DOHH2 (cell line): Measurements from ENCODE around the gene OLFM2.
"Not testable (repeated sequence)": the region's sequence is repeated elsewhere in the genome, so short reads cannot be mapped to it uniquely, and the experiment has no call there.

Experiments used
- H3F3A ChIP-seq: fragments of 200-600 bp; sonication (generic), shearing (Covaris generic); 2 replicates; pipeline ENCODE4 v1.6.0; 2016; ENCODE audit warnings: antibody characterized with exemption, mild to moderate bottlenecking; ENCODE audit not compliant: control insufficient read depth, insufficient read depth
- H3K27ac ChIP-seq: fragments of 200-600 bp; sonication (generic); 2 replicates; pipeline ENCODE4 v1.5.1; 2014; ENCODE audit warnings: low read depth, mild to moderate bottlenecking, low read length, moderate library complexity
- H3K27me3 ChIP-seq: fragments of 200-600 bp; sonication (generic); 2 replicates; pipeline ENCODE4 v1.6.1; 2014; ENCODE audit warnings: mild to moderate bottlenecking, low read length, mixed read lengths; ENCODE audit not compliant: control insufficient read depth
- H3K36me3 ChIP-seq: fragments of 200-600 bp; sonication (generic); 2 replicates; pipeline ENCODE4 v1.6.1; 2014; ENCODE audit warnings: mild to moderate bottlenecking, low read length, moderate library complexity, mixed read lengths; ENCODE audit not compliant: control insufficient read depth
- H3K4me1 ChIP-seq: fragments of 200-600 bp; sonication (generic); 2 replicates; pipeline ENCODE4 v1.6.1; 2014; ENCODE audit warnings: mild to moderate bottlenecking, low read length, mixed read lengths; ENCODE audit not compliant: control insufficient read depth
- H3K4me2 ChIP-seq: fragments of 200-600 bp; sonication (generic); 2 replicates; pipeline ENCODE4 v1.6.0; 2014; ENCODE audit warnings: mild to moderate bottlenecking, low read length, moderate library complexity
- H3K4me3 ChIP-seq: fragments of 200-600 bp; sonication (generic); 2 replicates; pipeline ENCODE4 v1.5.1; 2014; ENCODE audit warnings: mild to moderate bottlenecking, low read length, mixed read lengths
- H3K79me2 ChIP-seq: fragments of 200-600 bp; sonication (generic); 2 replicates; pipeline ENCODE4 v1.6.1; 2014; ENCODE audit warnings: mild to moderate bottlenecking, low read length, mixed read lengths; ENCODE audit not compliant: control insufficient read depth
- H3K9me2 ChIP-seq: fragments of 200-600 bp; sonication (generic); replicated peaks from 2 replicates; pipeline ENCODE4 v1.6.1; 2014; ENCODE audit warnings: mild to moderate bottlenecking, low read length, mixed read lengths; ENCODE audit not compliant: control insufficient read depth
- H3K9me3 ChIP-seq: fragments of 200-600 bp; sonication (generic); 2 replicates; pipeline ENCODE4 v1.6.1; 2014; ENCODE audit warnings: antibody characterized with exemption, low read length, mixed read lengths; ENCODE audit not compliant: control insufficient read depth, insufficient read depth
- H4K20me1 ChIP-seq: fragments of 200-600 bp; sonication (generic); 2 replicates; pipeline ENCODE4 v1.6.0; 2014; ENCODE audit warnings: low read depth, mild to moderate bottlenecking, antibody characterized with exemption, low read length, moderate library complexity; ENCODE audit not compliant: control insufficient read depth, insufficient read depth
- EZH2phosphoT487 ChIP-seq: fragments of 200-600 bp; sonication (generic); IDR thresholded peaks from 2 replicates; pipeline ENCODE4 v1.6.1; 2017; ENCODE audit warnings: borderline replicate concordance, mild to moderate bottlenecking, antibody characterized with exemption, low read length, moderate library complexity, mixed read lengths
- TF ChIP-seq, protein P1 (sequence below): fragments of 200-600 bp; sonication (generic); IDR thresholded peaks from one replicate; pipeline ENCODE4 v1.5.1; 2014; ENCODE audit warnings: antibody characterized with exemption, mild to moderate bottlenecking, low read depth, low read length; ENCODE audit not compliant: poor library complexity, severe bottlenecking

The OLFM2 gene

DNA sequence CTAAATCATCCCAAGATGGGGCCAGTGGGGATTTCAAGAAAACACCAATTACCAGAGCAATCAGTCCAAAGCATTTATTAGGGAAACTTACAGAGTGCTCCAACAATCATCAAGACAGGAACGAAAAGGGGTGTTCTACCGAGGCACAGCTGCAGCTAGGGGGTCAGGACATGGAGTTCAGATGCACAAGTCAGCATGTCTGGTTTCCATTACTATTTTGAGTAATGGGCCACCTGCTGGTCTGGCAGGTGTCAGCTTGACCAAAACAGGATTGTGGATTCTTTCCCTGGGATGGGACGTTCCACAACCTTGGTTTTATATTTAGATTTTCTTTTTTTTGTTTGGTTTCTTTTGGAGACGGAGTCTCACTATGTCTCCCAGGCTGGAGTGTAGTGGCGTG, 112.5 kb downstream of the OLFM2 start:
- no peak overlapping the region for H3K27ac ChIP-seq
- peaks cover 19% of the 10 kb centered on the region for H3K4me1 ChIP-seq
- H3K9me3 ChIP-seq = no peaks in the 10 kb centered on the region
- H3K36me3 ChIP-seq = peaks cover 10% of the 10 kb centered on the region
- TF ChIP-seq, protein P1, sequence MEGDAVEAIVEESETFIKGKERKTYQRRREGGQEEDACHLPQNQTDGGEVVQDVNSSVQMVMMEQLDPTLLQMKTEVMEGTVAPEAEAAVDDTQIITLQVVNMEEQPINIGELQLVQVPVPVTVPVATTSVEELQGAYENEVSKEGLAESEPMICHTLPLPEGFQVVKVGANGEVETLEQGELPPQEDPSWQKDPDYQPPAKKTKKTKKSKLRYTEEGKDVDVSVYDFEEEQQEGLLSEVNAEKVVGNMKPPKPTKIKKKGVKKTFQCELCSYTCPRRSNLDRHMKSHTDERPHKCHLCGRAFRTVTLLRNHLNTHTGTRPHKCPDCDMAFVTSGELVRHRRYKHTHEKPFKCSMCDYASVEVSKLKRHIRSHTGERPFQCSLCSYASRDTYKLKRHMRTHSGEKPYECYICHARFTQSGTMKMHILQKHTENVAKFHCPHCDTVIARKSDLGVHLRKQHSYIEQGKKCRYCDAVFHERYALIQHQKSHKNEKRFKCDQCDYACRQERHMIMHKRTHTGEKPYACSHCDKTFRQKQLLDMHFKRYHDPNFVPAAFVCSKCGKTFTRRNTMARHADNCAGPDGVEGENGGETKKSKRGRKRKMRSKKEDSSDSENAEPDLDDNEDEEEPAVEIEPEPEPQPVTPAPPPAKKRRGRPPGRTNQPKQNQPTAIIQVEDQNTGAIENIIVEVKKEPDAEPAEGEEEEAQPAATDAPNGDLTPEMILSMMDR = no peak
- TF ChIP-seq EZH2phosphoT487 = no peak
- H3K27me3 ChIP-seq = no peaks in the 10 kb centered on the region
- H3K9me2 ChIP-seq = no peaks in the 10 kb centered on the region
- no peaks in the 10 kb centered on the region for H3F3A ChIP-seq
- H3K79me2 ChIP-seq = peaks cover 36% of the 10 kb centered on the region
- H4K20me1 ChIP-seq = peaks cover 7% of the 10 kb centered on the region
- no peak overlapping the region for H3K4me2 ChIP-seq
- no peak overlapping the region for H3K4me3 ChIP-seq

DNA sequence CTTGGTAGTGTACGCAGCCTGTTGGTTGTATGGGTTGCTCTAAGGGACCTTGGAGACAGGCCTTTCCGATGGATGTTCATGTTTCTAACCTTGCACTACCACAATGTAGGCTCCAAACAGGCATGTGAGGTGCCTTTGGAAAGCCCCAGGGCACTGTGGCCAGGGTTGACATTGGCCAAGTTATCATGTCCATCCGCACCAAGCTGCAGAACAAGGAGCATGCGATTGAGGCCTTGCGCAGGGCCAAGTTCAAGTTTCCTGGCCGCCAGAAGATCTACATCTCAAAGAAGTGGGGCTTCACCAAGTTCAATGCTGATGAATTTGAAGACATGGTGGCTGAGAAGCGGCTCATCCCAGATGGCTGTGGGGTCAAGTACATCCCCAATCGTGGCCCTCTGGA, 116.3 kb downstream of the OLFM2 start:
- H3K9me2 ChIP-seq, H3F3A ChIP-seq, H3K27me3 ChIP-seq, H4K20me1 ChIP-seq: not testable (repeated sequence)
- Histone ChIP-seq H3K27ac (0 out of 2 replicates have a peak overlapping the region, but pooled peaks have one; percentile 23), H3K79me2 (peaks cover 40% of the 10 kb centered on the region), H3K36me3 (peaks cover 37% of the 10 kb centered on the region), H3K4me1 (peaks cover 21% of the 10 kb centered on the region), H3K9me3 (peaks cover 16% of the 10 kb centered on the region; the same call in 1 of the 2 replicates), H3K4me3 (peak overlapping the region; percentile 62), H3K4me2 (peak overlapping the region; percentile 67)

DNA sequence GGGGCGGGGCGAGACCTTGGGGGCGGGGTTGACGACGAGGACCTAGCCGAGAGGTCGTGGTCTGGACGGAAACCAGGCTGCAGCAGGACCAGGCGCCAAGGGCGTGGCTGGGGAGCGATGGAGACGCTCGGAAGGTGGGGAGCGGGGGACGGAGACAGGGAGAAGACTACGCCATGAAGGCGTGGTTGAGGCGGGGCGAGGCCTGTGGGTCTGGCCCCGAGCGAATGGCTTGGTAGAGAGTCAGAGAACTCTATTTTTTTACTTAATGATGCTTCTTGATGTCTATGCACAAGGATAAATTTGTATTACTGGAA, 116.8 kb downstream of the OLFM2 start:
- 0 out of 2 replicates have a peak overlapping the region, but pooled peaks have one; percentile 23 for H3K27ac ChIP-seq
- TF ChIP-seq EZH2phosphoT487 = no peak
- TF ChIP-seq, protein P1 = no peak

DNA sequence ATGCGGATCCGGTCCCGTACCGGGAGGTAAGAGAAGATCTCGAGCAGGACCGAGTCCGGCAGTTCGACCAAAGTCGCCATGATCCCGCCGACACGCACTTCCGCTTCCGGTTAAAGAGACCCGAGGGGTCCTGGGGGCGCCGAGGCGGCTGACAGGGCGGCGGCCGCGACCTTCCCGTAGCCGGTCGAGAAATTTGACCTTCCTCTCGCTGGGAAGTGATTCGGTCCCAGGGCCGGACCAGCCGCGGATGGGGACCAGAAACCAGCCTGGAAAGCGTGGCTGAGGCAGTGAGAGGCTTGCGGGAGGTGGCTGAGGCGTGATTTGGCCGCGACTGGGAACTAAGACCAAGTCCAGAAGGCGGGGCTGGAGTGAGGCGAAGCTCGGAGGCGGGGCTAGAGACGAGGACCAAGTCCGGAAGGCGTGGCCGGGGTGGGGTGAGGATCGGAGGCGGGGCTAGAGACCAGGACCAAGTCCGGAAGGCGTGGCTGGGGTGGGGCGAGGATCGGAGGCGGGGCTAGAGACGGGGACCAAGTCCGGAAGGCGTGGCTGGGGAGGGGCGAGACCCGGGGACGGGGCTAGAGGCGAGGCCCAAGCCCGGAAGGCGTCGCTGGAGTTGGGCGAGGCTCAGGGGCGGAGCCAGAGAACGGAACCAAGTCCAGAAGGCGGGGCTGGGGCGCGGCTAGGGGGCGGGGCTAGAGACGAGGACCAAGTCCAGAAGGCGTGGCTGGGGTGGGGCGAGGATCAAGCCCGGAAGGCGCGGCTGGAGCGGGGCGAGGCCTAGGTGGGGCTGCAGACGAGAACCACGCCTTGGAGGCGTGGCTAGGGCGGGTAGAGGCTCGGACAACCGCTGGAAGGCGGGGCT, 117.3 kb downstream of the OLFM2 start, which contains the start of gene FBXL12:
FBXL12 (minus strand) TSS at position 346 of the 862 bp plus-strand sequence; CDS start at position 80, 266 bp downstream.
- no peaks in the 10 kb centered on the region for H4K20me1 ChIP-seq
- H3K9me2 ChIP-seq = no peaks in the 10 kb centered on the region
- H3K4me3 ChIP-seq = peak within 1 kb of the TSS; percentile 97
- peaks cover 21% of the 10 kb centered on the region for H3K4me1 ChIP-seq
- H3F3A ChIP-seq = no peaks in the 10 kb centered on the region
- H3K79me2 ChIP-seq = peaks cover 45% of the 10 kb centered on the region
- no peaks in the 10 kb centered on the region for H3K27me3 ChIP-seq
- peaks cover 41% of the 10 kb centered on the region for H3K36me3 ChIP-seq
- TF ChIP-seq, protein P1 = no peak
- TF ChIP-seq EZH2phosphoT487 = no peak
- peak within 1 kb of the TSS; percentile 75 for H3K27ac ChIP-seq
- H3K9me3 ChIP-seq = peaks cover 16% of the 10 kb centered on the region; the same call in 1 of the 2 replicates
- H3K4me2 ChIP-seq = peak within 1 kb of the TSS; percentile 86

More for the DNA sequence above, 116.8 kb downstream of the OLFM2 start:
- no peaks in the 10 kb centered on the region for H3K27me3 ChIP-seq
- peaks cover 16% of the 10 kb centered on the region; the same call in 1 of the 2 replicates for H3K9me3 ChIP-seq
- peak overlapping the region; percentile 62 for H3K4me3 ChIP-seq
- H4K20me1 ChIP-seq = no peaks in the 10 kb centered on the region
- peak overlapping the region; percentile 67 for H3K4me2 ChIP-seq
- peaks cover 43% of the 10 kb centered on the region for H3K79me2 ChIP-seq
- H3F3A ChIP-seq = no peaks in the 10 kb centered on the region
- H3K36me3 ChIP-seq = peaks cover 41% of the 10 kb centered on the region
- no peaks in the 10 kb centered on the region for H3K9me2 ChIP-seq
- peaks cover 21% of the 10 kb centered on the region for H3K4me1 ChIP-seq
